ENCODE measurements around the gene PSMA8.
"Not testable (repeated sequence)": the region's sequence is repeated elsewhere in the genome, so short reads cannot be mapped to it uniquely, and the experiment has no call there.

The PSMA8 gene

GRCh38 chr18:26133652-26134051 lies at the start of gene PSMA8:
Gene PSMA8, plus strand, starts transcription at chr18:26133869. Its CDS starts 97 bp downstream, at chr18:26133966.
- no peak for DNase-seq (ENCODE audit: low read depth)

GRCh38 chr18:26085056-26085455 lies 48.6 kb upstream of the PSMA8 start:
- DNase-seq (ENCODE audit: low read depth), result no peak

- no peak for DNase-seq (ENCODE audit: low read depth)
Observed at GRCh38 chr18:26086959-26087358, 46.7 kb upstream of the PSMA8 start.

- no peak for DNase-seq (ENCODE audit: low read depth)
Observed at GRCh38 chr18:26088487-26088886, 45.2 kb upstream of the PSMA8 start.

- no peak for DNase-seq (ENCODE audit: low read depth)
Observed at GRCh38 chr18:26089293-26090129, 44.2 kb upstream of the PSMA8 start.

GRCh38 chr18:26090130-26091046 lies 43.3 kb upstream of the PSMA8 start, which contains the start of gene SS18:
Gene SS18, minus strand, starts transcription at chr18:26090613. Its CDS starts 44 bp downstream, at chr18:26090569.
- DNase-seq (ENCODE audit: low read depth), result peak; percentile 73

- DNase-seq (ENCODE audit: low read depth), result no peak
Observed at GRCh38 chr18:26091047-26091630, 42.5 kb upstream of the PSMA8 start.

- no peak for DNase-seq (ENCODE audit: low read depth)
Observed at GRCh38 chr18:26096852-26097251, 36.8 kb upstream of the PSMA8 start.

GRCh38 chr18:26097563-26097962 lies 36.1 kb upstream of the PSMA8 start:
- DNase-seq (ENCODE audit: low read depth), result no peak

GRCh38 chr18:26103579-26103978 lies 30.1 kb upstream of the PSMA8 start:
- DNase-seq (ENCODE audit: low read depth), result no peak

GRCh38 chr18:26104035-26104434 lies 29.6 kb upstream of the PSMA8 start:
- no peak for DNase-seq (ENCODE audit: low read depth)

GRCh38 chr18:26119246-26119645 lies 14.4 kb upstream of the PSMA8 start:
- DNase-seq (ENCODE audit: low read depth), result no peak

GRCh38 chr18:26121476-26121875 lies 12.2 kb upstream of the PSMA8 start:
- DNase-seq (ENCODE audit: low read depth), result no peak

GRCh38 chr18:26121994-26122393 lies 11.7 kb upstream of the PSMA8 start:
- not testable (repeated sequence) for DNase-seq (ENCODE audit: low read depth)

- DNase-seq (ENCODE audit: low read depth), result no peak
Observed at GRCh38 chr18:26127786-26128185, 5.9 kb upstream of the PSMA8 start.

GRCh38 chr18:26128192-26128591 lies 5.5 kb upstream of the PSMA8 start:
- not testable (repeated sequence) for DNase-seq (ENCODE audit: low read depth)

- DNase-seq (ENCODE audit: low read depth), result no peak
Observed at GRCh38 chr18:26134107-26134506, 438 bp downstream of the PSMA8 start.

GRCh38 chr18:26135548-26135947 lies 1.9 kb downstream of the PSMA8 start:
- no peak for DNase-seq (ENCODE audit: low read depth)

GRCh38 chr18:26157326-26157725 lies 23.7 kb downstream of the PSMA8 start:
- no peak for DNase-seq (ENCODE audit: low read depth)

GRCh38 chr18:26159353-26159752 lies 25.7 kb downstream of the PSMA8 start:
- DNase-seq (ENCODE audit: low read depth), result no peak

- no peak for DNase-seq (ENCODE audit: low read depth)
Observed at GRCh38 chr18:26164571-26164970, 30.9 kb downstream of the PSMA8 start.

- not testable (repeated sequence) for DNase-seq (ENCODE audit: low read depth)
Observed at GRCh38 chr18:26167592-26167991, 33.9 kb downstream of the PSMA8 start.

All from stimulated activated CD8-positive, alpha-beta memory T cell treated with anti-CD3 and anti-CD28 coated beads, Interleukin-15, amount 100 ng/mL, for 24 hours (primary cell).